SK-N-SH (cell line): ENCODE results near the gene ATP6V1G2. TPM values are rescaled to one million over a fixed set of nuclear protein-coding genes. Genes with fewer than 3 reads are reported as not detected.

Experiments used
- CTCF ChIA-PET: fragments of 300-600, 350-600 bp; formaldehyde crosslinking; extraction: SDS; loops from one replicate; lab custom pipeline; 2021; lab: Yijun Ruan, JAX
- POLR2A ChIA-PET: fragments of 350-600 bp; sonication (Branson Sonifier 250); formaldehyde crosslinking; extraction: SDS; loops from one replicate; lab custom pipeline; 2020; ENCODE audit warnings: antibody characterized with exemption, inconsistent platforms; lab: Yijun Ruan, JAX
- DNase-seq: peaks from one replicate; pipeline ENCODE4 v3.0.0; 2012
- H2AFZ ChIP-seq: fragments of 200-600 bp; sonication (generic); 2 replicates; pipeline ENCODE4 v1.8.1; 2016; ENCODE audit warnings: antibody characterized with exemption, mild to moderate bottlenecking, low read depth
- H3F3A ChIP-seq: fragments of 200-600 bp; sonication (generic); replicated peaks from 2 replicates; pipeline ENCODE3; 2016; ENCODE audit warnings: antibody characterized with exemption, mild to moderate bottlenecking; ENCODE audit not compliant: insufficient read depth
- H3K27ac ChIP-seq, 2 experiments: fragments of 200-500 bp in 1 of 2; fragments of 200-600 bp in 1 of 2; sonication (Bioruptor generic) in 1 of 2; sonication (generic), shearing (Covaris generic) in 1 of 2; 2 replicates each; pipeline versions ENCODE4 v1.5.1 to v1.6.1; 2014 to 2016; ENCODE audit warnings: low read depth in 2 of 2, inconsistent platforms in 1 of 2, low read length in 1 of 2, mild to moderate bottlenecking in 1 of 2, mixed read lengths in 1 of 2
- H3K27me3 ChIP-seq: fragments of 200-600 bp; sonication (generic), shearing (Covaris generic); 2 replicates; pipeline ENCODE4 v1.6.1; 2016; ENCODE audit warnings: mixed run types; ENCODE audit not compliant: insufficient read depth
- H3K36me3 ChIP-seq, 2 experiments: fragments of 200-500 bp in 1 of 2; fragments of 200-600 bp in 1 of 2; sonication (Bioruptor generic) in 1 of 2; sonication (generic) in 1 of 2; replicated peaks in 1 of 2; 2 replicates each; pipeline versions ENCODE3 to v1.5.1; 2014 to 2016; ENCODE audit warnings: low read length in 1 of 2, mild to moderate bottlenecking in 1 of 2; ENCODE audit not compliant: insufficient read depth in 2 of 2, control insufficient read depth in 1 of 2
- H3K4me1 ChIP-seq, 2 experiments: fragments of 200-500 bp in 1 of 2; fragments of 200-600 bp in 1 of 2; sonication (Bioruptor generic) in 1 of 2; sonication (generic), shearing (Covaris generic) in 1 of 2; 2 replicates each; pipeline versions ENCODE4 v1.5.1 to v1.6.1; 2014 to 2016; ENCODE audit warnings: low read depth in 1 of 2, low read length in 1 of 2, mixed run types in 1 of 2; ENCODE audit not compliant: insufficient read depth in 2 of 2, control insufficient read depth in 1 of 2
- H3K4me2 ChIP-seq: fragments of 200-600 bp; sonication (generic), shearing (Covaris generic); 2 replicates; pipeline ENCODE4 v1.6.1; 2017; ENCODE audit warnings: mixed run types
- H3K4me3 ChIP-seq, 2 experiments: fragments of 200-500 bp in 1 of 2; fragments of 200-600 bp in 1 of 2; sonication (Bioruptor generic) in 1 of 2; sonication (generic), shearing (Covaris generic) in 1 of 2; 2 replicates each; pipeline versions ENCODE4 v1.5.1 to v1.8.1; 2014 to 2016; ENCODE audit warnings: low read depth in 2 of 2, inconsistent platforms in 1 of 2, low read length in 1 of 2, mild to moderate bottlenecking in 1 of 2, mixed read lengths in 1 of 2, moderate library complexity in 1 of 2
- H3K79me2 ChIP-seq: fragments of 200-600 bp; sonication (generic); 2 replicates; pipeline ENCODE4 v1.8.1; 2017; ENCODE audit warnings: mild to moderate bottlenecking; ENCODE audit not compliant: insufficient read depth
- H3K9ac ChIP-seq: fragments of 200-600 bp; sonication (generic); 2 replicates; pipeline ENCODE4 v1.6.1; 2017; ENCODE audit warnings: mixed run types
- H3K9me2 ChIP-seq: fragments of 200-600 bp; sonication (generic); 2 replicates; pipeline ENCODE4 v1.6.1; 2017; ENCODE audit warnings: mixed run types
- H3K9me3 ChIP-seq: fragments of 200-600 bp; sonication (generic); 2 replicates; pipeline ENCODE4 v1.6.1; 2017; ENCODE audit warnings: mixed run types, mild to moderate bottlenecking, moderate library complexity
- H4K20me1 ChIP-seq: fragments of 200-600 bp; sonication (generic); 2 replicates; pipeline ENCODE4 v1.6.1; 2017; ENCODE audit warnings: mild to moderate bottlenecking, mixed run types; ENCODE audit not compliant: insufficient read depth
- EZH2phosphoT487 ChIP-seq: fragments of 200-600 bp; sonication (generic); IDR thresholded peaks from 2 replicates; pipeline ENCODE4 v1.6.1; 2017; ENCODE audit warnings: low read depth, mixed run types, mild to moderate bottlenecking, antibody characterized with exemption, moderate library complexity, borderline replicate concordance
- FOSL2 ChIP-seq: IDR thresholded peaks from 2 replicates; pipeline ENCODE4 v1.4.0; 2012; ENCODE audit warnings: low read depth, mild to moderate bottlenecking, moderate library complexity, borderline replicate concordance
- FOXM1 ChIP-seq: IDR thresholded peaks from 2 replicates; pipeline ENCODE4 v1.4.0; 2012; ENCODE audit warnings: low read depth, mild to moderate bottlenecking
- GABPA ChIP-seq: IDR thresholded peaks from 2 replicates; pipeline ENCODE4 v1.4.0; 2012; ENCODE audit warnings: low read depth, mild to moderate bottlenecking
- GATA2 ChIP-seq: sonication (generic); formaldehyde crosslinking; IDR thresholded peaks from 2 replicates; pipeline ENCODE4 v1.5.0; 2020; ENCODE audit warnings: mild to moderate bottlenecking, missing genetic modification reagents
- MEF2A ChIP-seq: IDR thresholded peaks from 2 replicates; pipeline ENCODE4 v1.4.0; 2012; ENCODE audit warnings: low read depth, borderline replicate concordance
- MXI1 ChIP-seq: IDR thresholded peaks from 2 replicates; pipeline ENCODE4 v1.6.1; 2012; ENCODE audit warnings: mild to moderate bottlenecking, low read depth, low read length, improper control_type of control experiment
- NRF1 ChIP-seq: IDR thresholded peaks from 2 replicates; pipeline ENCODE4 v1.6.1; 2012; ENCODE audit warnings: low read depth, mild to moderate bottlenecking, low read length
- PBX3 ChIP-seq: IDR thresholded peaks from 2 replicates; pipeline ENCODE4; 2012
- POLR2AphosphoS5 ChIP-seq: IDR thresholded peaks from 2 replicates; pipeline ENCODE4 v1.6.1; 2012; ENCODE audit warnings: low read depth, low read length
- REST ChIP-seq: IDR thresholded peaks from 2 replicates; pipeline ENCODE4 v1.6.1; 2012; ENCODE audit warnings: mild to moderate bottlenecking, low read depth, low read length, moderate library complexity
- YY1 ChIP-seq: IDR thresholded peaks from 2 replicates; pipeline ENCODE4 v1.4.0; 2012; ENCODE audit warnings: low read depth, mild to moderate bottlenecking
- WGBS: methylation state at CpG from one replicate; pipeline ENCODE4 v1.1.6; 2017; ENCODE audit warnings: low lambda C conversion rate; 5-methylcytosine and 5-hydroxymethylcytosine counted together
- polyA plus RNA-seq, 3 experiments: library from polyadenylated mRNA; depleted of rRNA; stranded (reverse); fragments of >200 nt; gene quantifications; 2 replicates each; pipeline ENCODE4 v1.2.3, GENCODE V29; 2012

Gene ATP6V1G2
- polyA plus RNA-seq, 1 of the 3 experiments (the other 2 are of a cell fraction), result 13.6 TPM

GRCh38 chr6:31531771-31532643, 14.4 kb downstream of the ATP6V1G2 start:
- 88% methylated on average over 9 of the region's 9 CpGs for WGBS
- H2AFZ ChIP-seq, result no peak overlapping the region
- H4K20me1 ChIP-seq, result peaks cover 57% of the 10 kb centered on the region
- H3K9me3 ChIP-seq, result no peaks in the 10 kb centered on the region
- H3K36me3 ChIP-seq, result peaks cover 66 to 73% of the 10 kb centered on the region in 2 experiments
- H3K9me2 ChIP-seq, result no peaks in the 10 kb centered on the region
- ChIA-PET CTCF (interaction anchor here (0.6 to 3.0 kb wide), 5 partner anchors 8 to 66 kb away, joined by 3 to 12 read pairs (median 4); partner anchors contain the start of gene DDX39B), POLR2A (interaction anchor here (1.4 kb wide), 1 partner anchor 9 kb away, joined by 12 read pairs; the partner anchor contains the start of gene DDX39B)
- DNase-seq, result no peak
- peaks cover 28% of the 10 kb centered on the region for H3F3A ChIP-seq
- no peaks in the 10 kb centered on the region for H3K27me3 ChIP-seq
- H3K9ac ChIP-seq, result no peak overlapping the region
- peaks cover 29% of the 10 kb centered on the region for H3K79me2 ChIP-seq
- H3K4me1 ChIP-seq, result no peaks in the 10 kb centered on the region
- H3K4me3 ChIP-seq, result no peak overlapping the region
- TF ChIP-seq NRF1 (no peak), MEF2A (no peak), PBX3 (no peak), GATA2 (CRISPR knock-in tag) (no peak)
- no peak overlapping the region for H3K27ac ChIP-seq
- H3K4me2 ChIP-seq, result no peak overlapping the region

GRCh38 chr6:31531162-31531561, 15.2 kb downstream of the ATP6V1G2 start:
- POLR2A ChIA-PET, result interaction anchor here (1.4 kb wide), 1 partner anchor 10 kb away, joined by 12 read pairs; the partner anchor contains the start of gene DDX39B
- Histone ChIP-seq H3K27ac (no peak overlapping the region), H3K4me1 (peaks cover 0 to 6% of the 10 kb centered on the region in 2 experiments; a peak in 2 of 4 replicates)
- DNase-seq, result no peak
- no peak for TF ChIP-seq MXI1
- no peak for TF ChIP-seq PBX3
- no peak for TF ChIP-seq YY1
- TF ChIP-seq GATA2 (CRISPR knock-in tag), result no peak
- TF ChIP-seq GABPA, result no peak
- no peak for TF ChIP-seq FOSL2
- no peak for TF ChIP-seq EZH2phosphoT487
- TF ChIP-seq REST, result no peak
- TF ChIP-seq POLR2AphosphoS5, result no peak
- no peak for TF ChIP-seq FOXM1
- TF ChIP-seq, all 33 proteins: peak for 0
- Histone ChIP-seq H3K9me2 (no peaks in the 10 kb centered on the region), H3K9me3 (no peaks in the 10 kb centered on the region), H2AFZ (no peak overlapping the region), H4K20me1 (peaks cover 48% of the 10 kb centered on the region), H3K4me2 (no peak overlapping the region), H3K27me3 (no peaks in the 10 kb centered on the region), H3K36me3 (peaks cover 57 to 66% of the 10 kb centered on the region in 2 experiments), H3K9ac (no peak overlapping the region), H3K4me3 (no peak overlapping the region), H3F3A (peaks cover 28% of the 10 kb centered on the region), H3K79me2 (peaks cover 20% of the 10 kb centered on the region)
- CTCF ChIA-PET, result interaction anchor here (0.6 to 3.0 kb wide), 5 partner anchors 9 to 67 kb away, joined by 3 to 12 read pairs (median 4); partner anchors contain the start of gene DDX39B
- WGBS, result 87% methylated on average over 7 of the region's 7 CpGs
